PC-3 (cell line): ENCODE measurements around the gene SPINK7.

Source experiments
- EZH2 ChIP-seq: fragments of 300-600 bp; sonication (generic); IDR thresholded peaks from one replicate; pipeline ENCODE4 v1.6.1; 2017; ENCODE audit warnings: antibody characterized with exemption, mild to moderate bottlenecking, low read length; ENCODE audit not compliant: unreplicated experiment
- TF ChIP-seq, protein P1 (sequence below): fragments of 300-600 bp; sonication (generic); conservative IDR thresholded peaks from 2 replicates; pipeline ENCODE4 v1.5.1; 2017; ENCODE audit warnings: antibody characterized with exemption, low read depth, mild to moderate bottlenecking, low read length

DNA sequence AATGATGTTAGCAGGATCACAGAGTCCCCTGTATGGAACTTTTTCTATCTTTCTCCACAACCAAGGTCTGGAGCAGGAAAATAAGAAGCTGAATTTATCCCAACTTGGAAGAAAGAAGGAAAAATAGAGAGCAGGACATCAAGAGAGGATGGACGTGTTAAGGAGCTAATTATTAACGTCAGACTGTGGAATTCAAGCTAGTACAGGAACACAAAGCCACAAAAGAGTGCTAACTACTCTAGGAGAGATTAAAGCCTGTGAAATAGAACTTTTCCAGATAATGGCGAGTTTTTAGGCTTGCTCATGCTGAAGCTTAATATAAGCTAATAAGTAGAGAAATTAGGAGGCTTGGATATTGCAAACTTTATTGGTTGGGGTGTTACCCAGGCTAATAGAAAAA is 44.3 kb upstream of the SPINK7 start:
- TF ChIP-seq, protein P1, sequence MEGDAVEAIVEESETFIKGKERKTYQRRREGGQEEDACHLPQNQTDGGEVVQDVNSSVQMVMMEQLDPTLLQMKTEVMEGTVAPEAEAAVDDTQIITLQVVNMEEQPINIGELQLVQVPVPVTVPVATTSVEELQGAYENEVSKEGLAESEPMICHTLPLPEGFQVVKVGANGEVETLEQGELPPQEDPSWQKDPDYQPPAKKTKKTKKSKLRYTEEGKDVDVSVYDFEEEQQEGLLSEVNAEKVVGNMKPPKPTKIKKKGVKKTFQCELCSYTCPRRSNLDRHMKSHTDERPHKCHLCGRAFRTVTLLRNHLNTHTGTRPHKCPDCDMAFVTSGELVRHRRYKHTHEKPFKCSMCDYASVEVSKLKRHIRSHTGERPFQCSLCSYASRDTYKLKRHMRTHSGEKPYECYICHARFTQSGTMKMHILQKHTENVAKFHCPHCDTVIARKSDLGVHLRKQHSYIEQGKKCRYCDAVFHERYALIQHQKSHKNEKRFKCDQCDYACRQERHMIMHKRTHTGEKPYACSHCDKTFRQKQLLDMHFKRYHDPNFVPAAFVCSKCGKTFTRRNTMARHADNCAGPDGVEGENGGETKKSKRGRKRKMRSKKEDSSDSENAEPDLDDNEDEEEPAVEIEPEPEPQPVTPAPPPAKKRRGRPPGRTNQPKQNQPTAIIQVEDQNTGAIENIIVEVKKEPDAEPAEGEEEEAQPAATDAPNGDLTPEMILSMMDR: no peak
- TF ChIP-seq EZH2: no peak
